Measurements from ENCODE around the gene TPX2. TPM values are rescaled to one million over a fixed set of nuclear protein-coding genes. Genes with fewer than 3 reads are reported as not detected.

TPX2 gene
- total and polyA plus RNA-seq, 2 donors (not counting 1 experiment from before 2014, with no cell fraction given) = 0.30 to 0.31 TPM

DNA sequence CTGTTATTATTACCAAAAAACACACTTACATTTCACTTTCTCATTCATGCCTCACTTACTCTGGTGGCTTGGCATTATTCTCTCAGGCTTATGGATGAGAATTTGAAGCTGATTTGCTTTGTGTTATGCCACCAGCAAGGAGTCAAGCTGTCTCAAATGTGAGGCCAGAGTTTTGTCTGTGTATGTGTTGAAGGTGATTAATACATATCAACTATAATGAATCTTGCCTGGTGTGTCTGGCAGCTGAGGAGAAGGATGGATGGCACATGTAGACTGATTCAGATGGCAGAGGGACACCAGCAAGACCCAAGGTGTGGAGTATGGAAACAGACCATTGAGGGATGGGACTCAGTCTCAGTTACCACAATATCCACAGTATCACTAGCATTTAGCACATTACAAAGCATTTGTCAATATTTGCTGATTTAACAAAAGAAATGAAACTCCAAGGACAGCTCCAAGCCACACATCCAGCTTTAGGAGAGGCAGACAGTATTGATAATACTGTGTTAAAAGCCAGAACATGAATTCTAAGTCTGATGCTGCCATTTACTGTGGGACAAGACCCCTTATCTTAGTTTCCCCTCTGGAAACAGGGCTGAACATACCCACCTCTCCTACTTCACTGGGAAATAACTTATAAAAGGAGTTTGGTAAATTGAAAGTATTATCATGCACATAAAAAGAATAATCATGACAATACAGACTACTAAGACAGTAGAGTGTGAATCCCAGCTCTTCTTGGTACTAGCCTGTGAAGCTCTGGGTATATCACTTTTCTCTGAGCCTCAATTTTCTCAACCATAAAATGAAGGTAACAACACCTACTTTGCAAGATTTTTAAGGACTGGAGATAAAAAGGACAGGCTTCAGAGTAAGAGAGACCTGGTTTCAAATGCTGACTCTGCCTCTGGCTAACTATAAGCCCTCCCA, 27.6 kb upstream of the TPX2 start:
- no peaks in the 10 kb centered on the region for H3K9me3 ChIP-seq (ENCODE audit: control extremely low read depth in 1 of 3, control insufficient read depth in 2 of 3, insufficient read depth in 1 of 3, low read length in 2 of 3)
- H3K4me3 ChIP-seq (ENCODE audit: control extremely low read depth in 1 of 5, extremely low read depth in 1 of 5, insufficient read depth in 1 of 5, low read depth in 2 of 5, low read length in 4 of 5) = no peak overlapping the region
- Mint-ChIP-seq H3K27ac (no peak overlapping the region), H3K27me3 (no peaks in the 10 kb centered on the region), H3K9me3 (ENCODE audit: insufficient read depth) (no peaks in the 10 kb centered on the region), H3K4me1 (peaks cover 19% of the 10 kb centered on the region), H3K4me3 (no peak overlapping the region)
- H3K27ac ChIP-seq (ENCODE audit: low read length in 2 of 2) = no peak overlapping the region
- ATAC-seq (ENCODE audit: low read depth) = no peak
- CTCF ChIA-PET = interaction anchor here (1.1 kb wide), 1 partner anchor 10 kb away, joined by 3 read pairs; no protein-coding TSS in a partner anchor
- H4K20me1 ChIP-seq (ENCODE audit: control insufficient read depth, insufficient read depth, low read length, poor library complexity, severe bottlenecking) = no peaks in the 10 kb centered on the region
- peaks cover 0 to 8% of the 10 kb centered on the region in 2 donors for H3K4me1 ChIP-seq (ENCODE audit: control insufficient read depth in 2 of 2, insufficient read depth in 2 of 2, low read length in 2 of 2)
- TF ChIP-seq, protein P1, sequence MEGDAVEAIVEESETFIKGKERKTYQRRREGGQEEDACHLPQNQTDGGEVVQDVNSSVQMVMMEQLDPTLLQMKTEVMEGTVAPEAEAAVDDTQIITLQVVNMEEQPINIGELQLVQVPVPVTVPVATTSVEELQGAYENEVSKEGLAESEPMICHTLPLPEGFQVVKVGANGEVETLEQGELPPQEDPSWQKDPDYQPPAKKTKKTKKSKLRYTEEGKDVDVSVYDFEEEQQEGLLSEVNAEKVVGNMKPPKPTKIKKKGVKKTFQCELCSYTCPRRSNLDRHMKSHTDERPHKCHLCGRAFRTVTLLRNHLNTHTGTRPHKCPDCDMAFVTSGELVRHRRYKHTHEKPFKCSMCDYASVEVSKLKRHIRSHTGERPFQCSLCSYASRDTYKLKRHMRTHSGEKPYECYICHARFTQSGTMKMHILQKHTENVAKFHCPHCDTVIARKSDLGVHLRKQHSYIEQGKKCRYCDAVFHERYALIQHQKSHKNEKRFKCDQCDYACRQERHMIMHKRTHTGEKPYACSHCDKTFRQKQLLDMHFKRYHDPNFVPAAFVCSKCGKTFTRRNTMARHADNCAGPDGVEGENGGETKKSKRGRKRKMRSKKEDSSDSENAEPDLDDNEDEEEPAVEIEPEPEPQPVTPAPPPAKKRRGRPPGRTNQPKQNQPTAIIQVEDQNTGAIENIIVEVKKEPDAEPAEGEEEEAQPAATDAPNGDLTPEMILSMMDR (IDR thresholded peaks at IDR 0.05) = no peak
- no peak for TF ChIP-seq EZH2 (IDR thresholded peaks at IDR 0.05; ENCODE audit: borderline replicate concordance, insufficient read depth, low read depth, low read length, poor library complexity, severe bottlenecking)
- peaks cover 3 to 35% of the 10 kb centered on the region in 2 experiments for H3K36me3 ChIP-seq (replicated peaks in 1 of 2; ENCODE audit: control extremely low read depth in 1 of 2, control insufficient read depth in 1 of 2, extremely low read depth in 1 of 2, insufficient read depth in 2 of 2, low read length in 1 of 2)
- no peak for DNase-seq
- H3K4me2 ChIP-seq (replicated peaks; ENCODE audit: low read depth, low read length, poor library complexity, severe bottlenecking) = no peak overlapping the region
- H3K9ac ChIP-seq (ENCODE audit: low read length) = no peak overlapping the region
- H2AFZ ChIP-seq (ENCODE audit: insufficient read depth, low read depth, low read length, poor library complexity, severe bottlenecking) = no peak overlapping the region
- H3K79me2 ChIP-seq (ENCODE audit: control insufficient read depth, insufficient read depth, low read length) = peaks cover 78% of the 10 kb centered on the region
- H3K27me3 ChIP-seq (replicated peaks in 1 of 4; ENCODE audit: control extremely low read depth in 1 of 4, control insufficient read depth in 3 of 4, insufficient read depth in 4 of 4, low read length in 3 of 4) = no peaks in the 10 kb centered on the region
- intact Hi-C loops (cut with micrococcal nuclease) = no loop called here
- POLR2A ChIA-PET = no interaction called here

DNA sequence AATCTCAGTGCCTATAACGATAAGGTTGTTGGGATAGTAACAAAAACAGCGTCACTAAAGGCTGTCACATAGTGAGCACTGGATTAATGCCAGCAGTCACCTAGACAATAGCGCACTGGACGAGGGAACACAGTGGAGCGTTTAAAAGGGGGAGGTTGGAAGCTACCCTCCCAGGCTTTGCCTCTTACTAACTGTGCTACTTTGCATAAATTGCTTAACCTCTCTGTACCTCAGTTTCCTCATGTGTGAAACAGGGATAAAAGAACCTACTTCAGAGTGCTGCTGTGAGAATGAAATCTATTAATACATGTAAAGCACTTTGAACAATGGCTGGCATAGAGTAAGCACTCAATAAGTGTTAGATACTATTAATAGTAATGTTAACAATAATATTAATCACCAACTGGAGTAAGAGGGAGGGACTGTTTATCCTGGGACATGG, 27.0 kb upstream of the TPX2 start:
- no peak overlapping the region for H3K4me2 ChIP-seq (replicated peaks; ENCODE audit: low read depth, low read length, poor library complexity, severe bottlenecking)
- DNase-seq (no peak), ATAC-seq (ENCODE audit: low read depth) (no peak)
- H3K79me2 ChIP-seq (ENCODE audit: control insufficient read depth, insufficient read depth, low read length) = peaks cover 78% of the 10 kb centered on the region
- Mint-ChIP-seq H3K9me3 (ENCODE audit: insufficient read depth) (no peaks in the 10 kb centered on the region), H3K27ac (no peak overlapping the region), H3K4me1 (peaks cover 26% of the 10 kb centered on the region), H3K4me3 (no peak overlapping the region), H3K27me3 (no peaks in the 10 kb centered on the region)
- CTCF ChIA-PET = interaction anchor here (1.1 kb wide), 1 partner anchor 10 kb away, joined by 3 read pairs; no protein-coding TSS in a partner anchor
- H3K27me3 ChIP-seq (replicated peaks in 1 of 4; ENCODE audit: control extremely low read depth in 1 of 4, control insufficient read depth in 3 of 4, insufficient read depth in 4 of 4, low read length in 3 of 4) = no peaks in the 10 kb centered on the region
- H3K4me1 ChIP-seq (ENCODE audit: control insufficient read depth in 2 of 2, insufficient read depth in 2 of 2, low read length in 2 of 2) = peaks cover 5 to 11% of the 10 kb centered on the region in 2 donors
- no peaks in the 10 kb centered on the region for H4K20me1 ChIP-seq (ENCODE audit: control insufficient read depth, insufficient read depth, low read length, poor library complexity, severe bottlenecking)
- H2AFZ ChIP-seq (ENCODE audit: insufficient read depth, low read depth, low read length, poor library complexity, severe bottlenecking) = no peak overlapping the region
- no peak overlapping the region for H3K9ac ChIP-seq (ENCODE audit: low read length)
- no peaks in the 10 kb centered on the region for H3K9me3 ChIP-seq (ENCODE audit: control extremely low read depth in 1 of 3, control insufficient read depth in 2 of 3, insufficient read depth in 1 of 3, low read length in 2 of 3)
- POLR2A ChIA-PET = no interaction called here
- H3K4me3 ChIP-seq (ENCODE audit: control extremely low read depth in 1 of 5, extremely low read depth in 1 of 5, insufficient read depth in 1 of 5, low read depth in 2 of 5, low read length in 4 of 5) = no peak overlapping the region
- H3K36me3 ChIP-seq (replicated peaks in 1 of 2; ENCODE audit: control extremely low read depth in 1 of 2, control insufficient read depth in 1 of 2, extremely low read depth in 1 of 2, insufficient read depth in 2 of 2, low read length in 1 of 2) = peaks cover 3 to 32% of the 10 kb centered on the region in 2 experiments
- TF ChIP-seq, protein P1 (IDR thresholded peaks at IDR 0.05) = no peak
- TF ChIP-seq EZH2 (IDR thresholded peaks at IDR 0.05; ENCODE audit: borderline replicate concordance, insufficient read depth, low read depth, low read length, poor library complexity, severe bottlenecking) = no peak
- 100% methylated on average over 3 of the region's 5 CpGs for WGBS (ENCODE audit: insufficient coverage)
- H3K27ac ChIP-seq (ENCODE audit: low read length in 2 of 2) = no peak overlapping the region
- intact Hi-C loops (cut with micrococcal nuclease) = no loop called here

All from B cell (primary cell).